GM18951 (cell line): ENCODE results near the gene OLFML2B.
"Not testable (repeated sequence)": the region's sequence is repeated elsewhere in the genome, so short reads cannot be mapped to it uniquely, and the experiment has no call there.

Experiments used
- POLR2A ChIP-seq: IDR thresholded peaks from 4 replicates; pipeline ENCODE4 v1.6.1; 2011; ENCODE audit warnings: mild to moderate bottlenecking; ENCODE audit not compliant: insufficient read length, insufficient read depth; ENCODE audit errors: extremely low read depth
- in situ Hi-C: fragments of 300-500 bp; cut with MboI; formaldehyde crosslinking; loops from one replicate; pipeline ENCODE4 v1.12.0; 2022; ENCODE audit warnings: low sequenced_read_pairs, mixed read lengths, inconsistent platforms; ENCODE audit not compliant: unreplicated experiment

OLFML2B gene

GRCh38 chr1:162055062-162055461 lies 31.4 kb upstream of the OLFML2B start:
- no peak for TF ChIP-seq POLR2A
- in situ Hi-C loops = no loop called here

GRCh38 chr1:162053949-162054348 lies 30.3 kb upstream of the OLFML2B start:
- in situ Hi-C loops = not testable (repeated sequence)

- in situ Hi-C loops = no loop called here
- TF ChIP-seq POLR2A = no peak
Measured at GRCh38 chr1:162046921-162047320, 23.3 kb upstream of the OLFML2B start.

- in situ Hi-C loops = no loop called here
- no peak for TF ChIP-seq POLR2A
Measured at GRCh38 chr1:162042361-162042760, 18.7 kb upstream of the OLFML2B start.

GRCh38 chr1:162040657-162041056 lies 17.0 kb upstream of the OLFML2B start:
- in situ Hi-C loops = no loop called here
- TF ChIP-seq POLR2A = no peak

GRCh38 chr1:162040001-162040400 lies 16.3 kb upstream of the OLFML2B start:
- no peak for TF ChIP-seq POLR2A
- in situ Hi-C loops = no loop called here

- no peak for TF ChIP-seq POLR2A
- in situ Hi-C loops = loop anchor here (10.0 kb wide), 1 partner anchor 244 kb away; no protein-coding TSS in a partner anchor
Measured at GRCh38 chr1:162038624-162039023, 15.0 kb upstream of the OLFML2B start.

GRCh38 chr1:162036163-162036562 lies 12.5 kb upstream of the OLFML2B start:
- in situ Hi-C loops = loop anchor here (10.0 kb wide), 1 partner anchor 241 kb away; no protein-coding TSS in a partner anchor
- no peak for TF ChIP-seq POLR2A

- in situ Hi-C loops = loop anchor here (10.0 kb wide), 1 partner anchor 240 kb away; no protein-coding TSS in a partner anchor
- no peak for TF ChIP-seq POLR2A
Measured at GRCh38 chr1:162035241-162035640, 11.6 kb upstream of the OLFML2B start.

- in situ Hi-C loops = loop anchor here (10.0 kb wide), 1 partner anchor 239 kb away; no protein-coding TSS in a partner anchor
- no peak for TF ChIP-seq POLR2A
Measured at GRCh38 chr1:162033428-162033827, 9.8 kb upstream of the OLFML2B start.

GRCh38 chr1:162030759-162031280 lies 7.2 kb upstream of the OLFML2B start:
- no peak for TF ChIP-seq POLR2A

GRCh38 chr1:162029157-162029556 lies 5.5 kb upstream of the OLFML2B start:
- TF ChIP-seq POLR2A = no peak
- in situ Hi-C loops = no loop called here

More at GRCh38 chr1:162030759-162031280, 7.2 kb upstream of the OLFML2B start:
- in situ Hi-C loops = loop anchor here (10.0 kb wide), 1 partner anchor 236 kb away; no protein-coding TSS in a partner anchor

GRCh38 chr1:162028726-162029125 lies 5.1 kb upstream of the OLFML2B start:
- in situ Hi-C loops = no loop called here
- no peak for TF ChIP-seq POLR2A

GRCh38 chr1:162026881-162027280 lies 3.2 kb upstream of the OLFML2B start:
- in situ Hi-C loops = no loop called here
- TF ChIP-seq POLR2A = no peak

- no peak for TF ChIP-seq POLR2A
- in situ Hi-C loops = no loop called here
Measured at GRCh38 chr1:162025541-162025940, 1.9 kb upstream of the OLFML2B start.
